SK-N-SH (cell line): ENCODE results near the gene SPRYD3. TPM values are rescaled to one million over a fixed set of nuclear protein-coding genes. Genes with fewer than 3 reads are reported as not detected.

Experiments
- CTCF ChIA-PET: fragments of 300-600, 350-600 bp; formaldehyde crosslinking; extraction: SDS; loops from one replicate; lab custom pipeline; 2021; lab: Yijun Ruan, JAX
- POLR2A ChIA-PET: fragments of 350-600 bp; sonication (Branson Sonifier 250); formaldehyde crosslinking; extraction: SDS; loops from one replicate; lab custom pipeline; 2020; ENCODE audit warnings: antibody characterized with exemption, inconsistent platforms; lab: Yijun Ruan, JAX
- DNase-seq: peaks from one replicate; pipeline ENCODE4 v3.0.0; 2012
- H2AFZ ChIP-seq: fragments of 200-600 bp; sonication (generic); 2 replicates; pipeline ENCODE4 v1.8.1; 2016; ENCODE audit warnings: antibody characterized with exemption, mild to moderate bottlenecking, low read depth
- H3F3A ChIP-seq: fragments of 200-600 bp; sonication (generic); replicated peaks from 2 replicates; pipeline ENCODE3; 2016; ENCODE audit warnings: antibody characterized with exemption, mild to moderate bottlenecking; ENCODE audit not compliant: insufficient read depth
- H3K27ac ChIP-seq, 2 experiments: fragments of 200-500 bp in 1 of 2; fragments of 200-600 bp in 1 of 2; sonication (Bioruptor generic) in 1 of 2; sonication (generic), shearing (Covaris generic) in 1 of 2; 2 replicates each; pipeline versions ENCODE4 v1.5.1 to v1.6.1; 2014 to 2016; ENCODE audit warnings: low read depth in 2 of 2, inconsistent platforms in 1 of 2, low read length in 1 of 2, mild to moderate bottlenecking in 1 of 2, mixed read lengths in 1 of 2
- H3K27me3 ChIP-seq: fragments of 200-600 bp; sonication (generic), shearing (Covaris generic); 2 replicates; pipeline ENCODE4 v1.6.1; 2016; ENCODE audit warnings: mixed run types; ENCODE audit not compliant: insufficient read depth
- H3K36me3 ChIP-seq, 2 experiments: fragments of 200-500 bp in 1 of 2; fragments of 200-600 bp in 1 of 2; sonication (Bioruptor generic) in 1 of 2; sonication (generic) in 1 of 2; replicated peaks in 1 of 2; 2 replicates each; pipeline versions ENCODE3 to v1.5.1; 2014 to 2016; ENCODE audit warnings: low read length in 1 of 2, mild to moderate bottlenecking in 1 of 2; ENCODE audit not compliant: insufficient read depth in 2 of 2, control insufficient read depth in 1 of 2
- H3K4me1 ChIP-seq, 2 experiments: fragments of 200-500 bp in 1 of 2; fragments of 200-600 bp in 1 of 2; sonication (Bioruptor generic) in 1 of 2; sonication (generic), shearing (Covaris generic) in 1 of 2; 2 replicates each; pipeline versions ENCODE4 v1.5.1 to v1.6.1; 2014 to 2016; ENCODE audit warnings: low read depth in 1 of 2, low read length in 1 of 2, mixed run types in 1 of 2; ENCODE audit not compliant: insufficient read depth in 2 of 2, control insufficient read depth in 1 of 2
- H3K4me2 ChIP-seq: fragments of 200-600 bp; sonication (generic), shearing (Covaris generic); 2 replicates; pipeline ENCODE4 v1.6.1; 2017; ENCODE audit warnings: mixed run types
- H3K4me3 ChIP-seq, 2 experiments: fragments of 200-500 bp in 1 of 2; fragments of 200-600 bp in 1 of 2; sonication (Bioruptor generic) in 1 of 2; sonication (generic), shearing (Covaris generic) in 1 of 2; 2 replicates each; pipeline versions ENCODE4 v1.5.1 to v1.8.1; 2014 to 2016; ENCODE audit warnings: low read depth in 2 of 2, inconsistent platforms in 1 of 2, low read length in 1 of 2, mild to moderate bottlenecking in 1 of 2, mixed read lengths in 1 of 2, moderate library complexity in 1 of 2
- H3K79me2 ChIP-seq: fragments of 200-600 bp; sonication (generic); 2 replicates; pipeline ENCODE4 v1.8.1; 2017; ENCODE audit warnings: mild to moderate bottlenecking; ENCODE audit not compliant: insufficient read depth
- H3K9ac ChIP-seq: fragments of 200-600 bp; sonication (generic); 2 replicates; pipeline ENCODE4 v1.6.1; 2017; ENCODE audit warnings: mixed run types
- H3K9me2 ChIP-seq: fragments of 200-600 bp; sonication (generic); 2 replicates; pipeline ENCODE4 v1.6.1; 2017; ENCODE audit warnings: mixed run types
- H3K9me3 ChIP-seq: fragments of 200-600 bp; sonication (generic); 2 replicates; pipeline ENCODE4 v1.6.1; 2017; ENCODE audit warnings: mixed run types, mild to moderate bottlenecking, moderate library complexity
- H4K20me1 ChIP-seq: fragments of 200-600 bp; sonication (generic); 2 replicates; pipeline ENCODE4 v1.6.1; 2017; ENCODE audit warnings: mild to moderate bottlenecking, mixed run types; ENCODE audit not compliant: insufficient read depth
- CHD2 ChIP-seq: fragments of 150-350 bp; IDR thresholded peaks from 2 replicates; pipeline ENCODE4 v1.6.1; 2018; ENCODE audit warnings: low read length; ENCODE audit not compliant: partially characterized antibody
- CTCF ChIP-seq: fragments of 200-600 bp; sonication (generic); IDR thresholded peaks from 2 replicates; pipeline ENCODE4 v1.6.1; 2017; ENCODE audit warnings: antibody characterized with exemption, mild to moderate bottlenecking, moderate library complexity
- ELF1 ChIP-seq: IDR thresholded peaks from 2 replicates; pipeline ENCODE4 v1.4.0; 2012
- FOSL2 ChIP-seq: IDR thresholded peaks from 2 replicates; pipeline ENCODE4 v1.4.0; 2012; ENCODE audit warnings: low read depth, mild to moderate bottlenecking, moderate library complexity, borderline replicate concordance
- FOXJ3 ChIP-seq: sonication (generic); formaldehyde crosslinking; IDR thresholded peaks from 2 replicates; pipeline ENCODE4 v1.5.1; 2020; ENCODE audit warnings: mild to moderate bottlenecking, missing genetic modification reagents
- GABPA ChIP-seq: IDR thresholded peaks from 2 replicates; pipeline ENCODE4 v1.4.0; 2012; ENCODE audit warnings: low read depth, mild to moderate bottlenecking
- GATA2 ChIP-seq: sonication (generic); formaldehyde crosslinking; IDR thresholded peaks from 2 replicates; pipeline ENCODE4 v1.5.0; 2020; ENCODE audit warnings: mild to moderate bottlenecking, missing genetic modification reagents
- IRF3 ChIP-seq: fragments of 150-350 bp; IDR thresholded peaks from 2 replicates; pipeline ENCODE4 v1.6.1; 2016; ENCODE audit warnings: mild to moderate bottlenecking, low read depth, low read length
- JUND ChIP-seq: IDR thresholded peaks from 2 replicates; pipeline ENCODE4 v1.4.0; 2012
- MAX ChIP-seq: IDR thresholded peaks from 2 replicates; pipeline ENCODE4 v1.4.0; 2012; ENCODE audit warnings: low read depth
- NFIC ChIP-seq: IDR thresholded peaks from 2 replicates; pipeline ENCODE4 v1.4.0; 2012; ENCODE audit warnings: borderline replicate concordance
- NRF1 ChIP-seq: IDR thresholded peaks from 2 replicates; pipeline ENCODE4 v1.6.1; 2012; ENCODE audit warnings: low read depth, mild to moderate bottlenecking, low read length
- PBX3 ChIP-seq: IDR thresholded peaks from 2 replicates; pipeline ENCODE4; 2012
- POLR2AphosphoS5 ChIP-seq: IDR thresholded peaks from 2 replicates; pipeline ENCODE4 v1.6.1; 2012; ENCODE audit warnings: low read depth, low read length
- RAD21 ChIP-seq: IDR thresholded peaks from 2 replicates; pipeline ENCODE4 v1.6.1; 2012; ENCODE audit warnings: mild to moderate bottlenecking, low read length
- RCOR1 ChIP-seq: fragments of 150-350 bp; IDR thresholded peaks from 2 replicates; pipeline ENCODE4 v1.6.1; 2017; ENCODE audit warnings: antibody characterized with exemption, low read length
- REST ChIP-seq: IDR thresholded peaks from 2 replicates; pipeline ENCODE4 v1.6.1; 2012; ENCODE audit warnings: mild to moderate bottlenecking, low read depth, low read length, moderate library complexity
- RFX5 ChIP-seq: IDR thresholded peaks from 2 replicates; pipeline ENCODE4 v1.6.1; 2012; ENCODE audit warnings: mild to moderate bottlenecking, improper control_type of control experiment, low read length
- RXRA ChIP-seq: IDR thresholded peaks from 2 replicates; pipeline ENCODE4 v1.4.0; 2012; ENCODE audit warnings: low read depth, mild to moderate bottlenecking, borderline replicate concordance
- TEAD4 ChIP-seq: IDR thresholded peaks from 2 replicates; pipeline ENCODE4 v1.4.0; 2012; ENCODE audit warnings: mild to moderate bottlenecking, borderline replicate concordance; ENCODE audit not compliant: insufficient read depth
- USF1 ChIP-seq: IDR thresholded peaks from 2 replicates; pipeline ENCODE4 v1.4.0; 2012; ENCODE audit warnings: low read depth, borderline replicate concordance
- USF2 ChIP-seq: fragments of 150-350 bp; IDR thresholded peaks from 2 replicates; pipeline ENCODE4 v1.6.1; 2017; ENCODE audit warnings: antibody characterized with exemption, low read length, low read depth, borderline replicate concordance
- YY1 ChIP-seq: IDR thresholded peaks from 2 replicates; pipeline ENCODE4 v1.4.0; 2012; ENCODE audit warnings: low read depth, mild to moderate bottlenecking
- WGBS: methylation state at CpG from one replicate; pipeline ENCODE4 v1.1.6; 2017; ENCODE audit warnings: low lambda C conversion rate; 5-methylcytosine and 5-hydroxymethylcytosine counted together
- polyA plus RNA-seq, 3 experiments: library from polyadenylated mRNA; depleted of rRNA; stranded (reverse); fragments of >200 nt; gene quantifications; 2 replicates each; pipeline ENCODE4 v1.2.3, GENCODE V29; 2012

SPRYD3 gene
- polyA plus RNA-seq, 1 of the 3 experiments (the other 2 are of a cell fraction), result 20.3 TPM

GRCh38 chr12:53054112-53054878 is 24.9 kb downstream of the SPRYD3 start:
- no peaks in the 10 kb centered on the region for H3K27me3 ChIP-seq
- DNase-seq, result peak; percentile 97
- H3K4me1 ChIP-seq, result peaks cover 25 to 46% of the 10 kb centered on the region in 2 experiments
- H3K9me2 ChIP-seq, result no peaks in the 10 kb centered on the region
- no peaks in the 10 kb centered on the region for H3K9me3 ChIP-seq
- peaks cover 19% of the 10 kb centered on the region for H3F3A ChIP-seq
- H3K4me3 ChIP-seq, result peak overlapping the region; percentile 66
- peaks cover 25% of the 10 kb centered on the region for H3K79me2 ChIP-seq
- CTCF ChIA-PET, result interaction anchor here (0.6 to 13.8 kb wide), 12 partner anchors 10 to 169 kb away, joined by 3 to 182 read pairs (median 6); partner anchors contain the start of gene IGFBP6
- H2AFZ ChIP-seq, result 0 out of 2 replicates have a peak overlapping the region, but pooled peaks have one; percentile 50
- no peaks in the 10 kb centered on the region for H4K20me1 ChIP-seq
- WGBS, result 23% methylated on average over 17 of the region's 48 CpGs
- peaks cover 11 to 22% of the 10 kb centered on the region in 2 experiments for H3K36me3 ChIP-seq
- peak overlapping the region; percentile 35 to 78; a peak in 3 of 4 replicates for H3K27ac ChIP-seq
- POLR2A ChIA-PET, result interaction anchor here (0.7 to 2.1 kb wide), 4 partner anchors 14 to 48 kb away, joined by 3 to 9 read pairs (median 4); partner anchors contain the start of genes EIF4B and SPRYD3
- H3K4me2 ChIP-seq, result peak overlapping the region; percentile 99
- peak overlapping the region; percentile 13; the same call in 1 of the 2 replicates for H3K9ac ChIP-seq
- TF ChIP-seq USF1, result no peak
- TF ChIP-seq GATA2 (CRISPR knock-in tag), result no peak
- no peak for TF ChIP-seq FOSL2
- TF ChIP-seq RFX5, result no peak
- TF ChIP-seq RAD21, result no peak
- TF ChIP-seq ELF1, result no peak
- no peak for TF ChIP-seq REST
- no peak for TF ChIP-seq TEAD4
- no peak for TF ChIP-seq YY1
- TF ChIP-seq PBX3, result no peak
- no peak for TF ChIP-seq NFIC
- no peak for TF ChIP-seq USF2
- TF ChIP-seq MAX, result peak; percentile 55; the same call in 1 of the 2 replicates
- TF ChIP-seq NRF1, result peak; percentile 22; the same call in 1 of the 2 replicates
- no peak for TF ChIP-seq RCOR1
- TF ChIP-seq CTCF, result no peak
- no peak for TF ChIP-seq FOXJ3 (CRISPR knock-in tag)
- no peak for TF ChIP-seq CHD2
- TF ChIP-seq IRF3, result no peak
- TF ChIP-seq RXRA, result no peak
- no peak for TF ChIP-seq JUND
- peak; percentile 22; the same call in 1 of the 2 replicates for TF ChIP-seq POLR2AphosphoS5
- no peak for TF ChIP-seq GABPA
